H1 (cell line): Measurements from ENCODE around the gene EAF2.

ENCODE experiments used
- BCL11A ChIP-seq, 2 experiments: IDR thresholded peaks; one replicate each; pipeline ENCODE4 v1.6.1; 2011; ENCODE audit warnings: low read depth in 2 of 2, low read length in 2 of 2, mild to moderate bottlenecking in 2 of 2
- CHD1 ChIP-seq: IDR thresholded peaks from 2 replicates; pipeline ENCODE4 v1.6.1; 2012; ENCODE audit warnings: low read depth, low read length, improper control_type of control experiment
- CHD2 ChIP-seq: IDR thresholded peaks from 2 replicates; pipeline ENCODE4 v1.6.1; 2012; ENCODE audit warnings: low read length, improper control_type of control experiment
- CTCF ChIP-seq, 3 experiments: IDR thresholded peaks; 1 replicate in 2 of 3; 2 replicates in 1 of 3; pipeline versions ENCODE4 v1.5.1 to v1.6.1; 2011; ENCODE audit warnings: low read length in 3 of 3, mild to moderate bottlenecking in 3 of 3, inconsistent platforms in 2 of 3, low read depth in 1 of 3, moderate library complexity in 1 of 3; ENCODE audit not compliant: insufficient read depth in 1 of 3; ENCODE audit errors: control extremely low read depth in 1 of 3
- EGR1 ChIP-seq: IDR thresholded peaks from 2 replicates; pipeline ENCODE4 v1.6.1; 2011; ENCODE audit warnings: low read depth, low read length, borderline replicate concordance
- EZH2 ChIP-seq: fragments of 200-600 bp; sonication (generic); IDR thresholded peaks from 2 replicates; pipeline ENCODE4 v1.7.1; 2012; ENCODE audit warnings: low read depth, mild to moderate bottlenecking, moderate library complexity, low read length, inconsistent platforms; ENCODE audit not compliant: severe bottlenecking
- HDAC2 ChIP-seq, 2 experiments: fragments of 300-600 bp in 1 of 2; sonication (generic) in 1 of 2; IDR thresholded peaks; 2 replicates each; pipeline ENCODE4 v1.6.1; 2011 to 2012; ENCODE audit warnings: low read depth in 2 of 2, low read length in 2 of 2, mild to moderate bottlenecking in 2 of 2, moderate library complexity in 2 of 2, borderline replicate concordance in 1 of 2, inconsistent platforms in 1 of 2
- NRF1 ChIP-seq: IDR thresholded peaks from 2 replicates; pipeline ENCODE4 v1.6.1; 2011; ENCODE audit warnings: mild to moderate bottlenecking, low read depth, low read length, improper control_type of control experiment
- POLR2A ChIP-seq, 2 experiments: IDR thresholded peaks; 1 replicate in 1 of 2; 2 replicates in 1 of 2; pipeline ENCODE4 v1.6.1; 2011; ENCODE audit warnings: low read depth in 2 of 2, low read length in 2 of 2, mild to moderate bottlenecking in 2 of 2; ENCODE audit errors: control extremely low read depth in 1 of 2
- POLR2AphosphoS5 ChIP-seq: IDR thresholded peaks from 2 replicates; pipeline ENCODE4 v1.6.1; 2011; ENCODE audit warnings: low read depth, low read length
- RAD21 ChIP-seq, 2 experiments: IDR thresholded peaks in 1 of 2; conservative IDR thresholded peaks in 1 of 2; 2 replicates each; pipeline ENCODE4 v1.6.1; 2011; ENCODE audit warnings: low read depth in 2 of 2, low read length in 2 of 2, improper control_type of control experiment in 1 of 2, inconsistent platforms in 1 of 2, mild to moderate bottlenecking in 1 of 2, moderate library complexity in 1 of 2
- SIX5 ChIP-seq: IDR thresholded peaks from 2 replicates; pipeline ENCODE4 v1.6.1; 2011; ENCODE audit warnings: mild to moderate bottlenecking, low read depth, low read length
- TAF1 ChIP-seq: IDR thresholded peaks from 2 replicates; pipeline ENCODE4 v1.6.1; 2011; ENCODE audit warnings: mild to moderate bottlenecking, low read depth, low read length

- TF ChIP-seq CTCF (IDR thresholded peaks at IDR 0.05; ENCODE audit: control extremely low read depth in 1 of 3, insufficient read depth in 1 of 3, low read depth in 1 of 3, low read length in 3 of 3) (no peak), POLR2A (IDR thresholded peaks at IDR 0.05; ENCODE audit: control extremely low read depth in 1 of 2, low read depth in 2 of 2, low read length in 2 of 2) (no peak), CHD2 (no peak), EGR1 (no peak), SIX5 (no peak), POLR2AphosphoS5 (no peak), CHD1 (no peak), TAF1 (no peak), BCL11A (IDR thresholded peaks at IDR 0.05; ENCODE audit: low read depth in 2 of 2, low read length in 2 of 2) (no peak), HDAC2 (IDR thresholded peaks at IDR 0.05; ENCODE audit: borderline replicate concordance in 1 of 2, low read depth in 2 of 2, low read length in 2 of 2) (no peak), NRF1 (no peak), EZH2 (no peak), RAD21 (IDR thresholded peaks at IDR 0.05 in 1 of 2, conservative IDR thresholded peaks at IDR 0.05 in 1 of 2; ENCODE audit: low read depth in 2 of 2, low read length in 2 of 2) (no peak)
Measured at GRCh38 chr3:121895121-121895520, 60.1 kb downstream of the EAF2 start.
